ENCODE results near the gene PPFIBP1. TPM values are rescaled to one million over a fixed set of nuclear protein-coding genes. Genes with fewer than 3 reads are reported as not detected.
"Not testable (repeated sequence)": the region's sequence is repeated elsewhere in the genome, so short reads cannot be mapped to it uniquely, and the experiment has no call there.

The PPFIBP1 gene
- total RNA-seq, 1 donor from 2014 or later, result 136 TPM

- H3K4me3 ChIP-seq, result no peak overlapping the region
- no peak for DNase-seq
- no peak overlapping the region for H3K27ac ChIP-seq
- H3K9me3 ChIP-seq, result no peaks in the 10 kb centered on the region
- peaks cover 17% of the 10 kb centered on the region for H3K4me1 ChIP-seq
- H3K27me3 ChIP-seq, result no peaks in the 10 kb centered on the region
- no peak for TF ChIP-seq CTCF (IDR thresholded peaks at IDR 0.05)
- no peak for ATAC-seq
- intact Hi-C loops (cut with DNase I), result no loop called here
- H3K36me3 ChIP-seq, result no peaks in the 10 kb centered on the region
Measured at GRCh38 chr12:27577688-27578087, 53.7 kb downstream of the PPFIBP1 start.

GRCh38 chr12:27578689-27579372 is 54.8 kb downstream of the PPFIBP1 start:
- ATAC-seq, result peak; percentile 40

GRCh38 chr12:27580561-27581330 is 56.7 kb downstream of the PPFIBP1 start:
- Histone ChIP-seq H3K4me1 (peaks cover 14% of the 10 kb centered on the region), H3K27ac (no peak overlapping the region), H3K27me3 (no peaks in the 10 kb centered on the region), H3K9me3 (no peaks in the 10 kb centered on the region), H3K4me3 (no peak overlapping the region), H3K36me3 (no peaks in the 10 kb centered on the region)
- ATAC-seq (no peak), DNase-seq (no peak)
- intact Hi-C loops (cut with DNase I), result no loop called here
- no peak for TF ChIP-seq CTCF (IDR thresholded peaks at IDR 0.05)

More at GRCh38 chr12:27578689-27579372, 54.8 kb downstream of the PPFIBP1 start:
- H3K4me1 ChIP-seq, result peaks cover 14% of the 10 kb centered on the region
- no peak overlapping the region for H3K27ac ChIP-seq
- intact Hi-C loops (cut with DNase I), result no loop called here
- no peaks in the 10 kb centered on the region for H3K36me3 ChIP-seq
- no peak for TF ChIP-seq CTCF (IDR thresholded peaks at IDR 0.05)
- H3K4me3 ChIP-seq, result no peak overlapping the region
- no peak for DNase-seq
- no peaks in the 10 kb centered on the region for H3K27me3 ChIP-seq
- no peaks in the 10 kb centered on the region for H3K9me3 ChIP-seq

GRCh38 chr12:27581331-27581671 is 57.3 kb downstream of the PPFIBP1 start:
- H3K4me1 ChIP-seq, result peaks cover 14% of the 10 kb centered on the region
- H3K27ac ChIP-seq; H3K27me3 ChIP-seq; H3K4me3 ChIP-seq; intact Hi-C loops (cut with DNase I); ATAC-seq; H3K36me3 ChIP-seq; DNase-seq; H3K9me3 ChIP-seq: not testable (repeated sequence)

GRCh38 chr12:27581833-27582232 is 57.8 kb downstream of the PPFIBP1 start:
- H3K27ac ChIP-seq; H3K9me3 ChIP-seq; intact Hi-C loops (cut with DNase I); H3K36me3 ChIP-seq; H3K4me3 ChIP-seq; H3K27me3 ChIP-seq; DNase-seq; ATAC-seq: not testable (repeated sequence)
- peaks cover 14% of the 10 kb centered on the region for H3K4me1 ChIP-seq

- H3K27ac ChIP-seq; DNase-seq; intact Hi-C loops (cut with DNase I); H3K9me3 ChIP-seq; H3K4me3 ChIP-seq; H3K27me3 ChIP-seq; ATAC-seq; H3K36me3 ChIP-seq: not testable (repeated sequence)
- peaks cover 10% of the 10 kb centered on the region for H3K4me1 ChIP-seq
Measured at GRCh38 chr12:27582445-27582844, 58.4 kb downstream of the PPFIBP1 start.

- peaks cover 10% of the 10 kb centered on the region for H3K4me1 ChIP-seq
- DNase-seq (no peak), ATAC-seq (no peak)
- H3K27me3 ChIP-seq, result no peaks in the 10 kb centered on the region
- intact Hi-C loops (cut with DNase I), result no loop called here
- H3K9me3 ChIP-seq, result no peaks in the 10 kb centered on the region
- peak overlapping the region; percentile 59 for H3K27ac ChIP-seq
- H3K4me3 ChIP-seq, result no peak overlapping the region
- no peaks in the 10 kb centered on the region for H3K36me3 ChIP-seq
- no peak for TF ChIP-seq CTCF (IDR thresholded peaks at IDR 0.05)
Measured at GRCh38 chr12:27583057-27583797, 59.2 kb downstream of the PPFIBP1 start.
